AG09309 (cell line): Measurements from ENCODE around the gene MAMDC4.
"Not testable (repeated sequence)": the region's sequence is repeated elsewhere in the genome, so short reads cannot be mapped to it uniquely, and the experiment has no call there.

Source experiments
- DNase-seq: peaks from one replicate; pipeline ENCODE4 v3.0.0-alpha.2; 2010; ENCODE audit warnings: low read depth
- H3K4me3 ChIP-seq: 2 replicates; pipeline ENCODE4 v1.5.1; 2011; ENCODE audit warnings: mild to moderate bottlenecking, low read depth, low read length, moderate library complexity; ENCODE audit not compliant: control insufficient read depth
- CTCF ChIP-seq: IDR thresholded peaks from 2 replicates; pipeline ENCODE4 v1.5.1; 2011; ENCODE audit warnings: mild to moderate bottlenecking, low read depth, low read length, inconsistent platforms; ENCODE audit not compliant: insufficient read depth, control insufficient read depth; ENCODE audit errors: missing control alignments

MAMDC4 gene

GRCh38 chr9:136875155-136875554 lies 23.0 kb downstream of the MAMDC4 start:
- no peak for DNase-seq
- no peak for TF ChIP-seq CTCF

GRCh38 chr9:136876476-136876875 lies 24.3 kb downstream of the MAMDC4 start:
- no peak for TF ChIP-seq CTCF
- no peak for DNase-seq
- H3K4me3 ChIP-seq = no peak overlapping the region

More at GRCh38 chr9:136875155-136875554, 23.0 kb downstream of the MAMDC4 start:
- H3K4me3 ChIP-seq = no peak overlapping the region

- H3K4me3 ChIP-seq = no peak overlapping the region
- no peak for TF ChIP-seq CTCF
- no peak for DNase-seq
Observed at GRCh38 chr9:136880651-136881050, 28.5 kb downstream of the MAMDC4 start.

- DNase-seq = no peak
- H3K4me3 ChIP-seq = no peak overlapping the region
Observed at GRCh38 chr9:136881691-136882108, 29.6 kb downstream of the MAMDC4 start.

GRCh38 chr9:136882109-136882946 lies 30.2 kb downstream of the MAMDC4 start:
- peak overlapping the region; percentile 20; the same call in 1 of the 2 replicates for H3K4me3 ChIP-seq
- peak; percentile 32 for DNase-seq
- TF ChIP-seq CTCF = peak; percentile 3

More at GRCh38 chr9:136881691-136882108, 29.6 kb downstream of the MAMDC4 start:
- no peak for TF ChIP-seq CTCF

GRCh38 chr9:136882947-136883283 lies 30.8 kb downstream of the MAMDC4 start:
- not testable (repeated sequence) for DNase-seq, H3K4me3 ChIP-seq

- not testable (repeated sequence) for DNase-seq, H3K4me3 ChIP-seq
Observed at GRCh38 chr9:136883670-136884069, 31.5 kb downstream of the MAMDC4 start.
